KOPT-K1 (cell line): ENCODE measurements around the gene GLCCI1.

Experiments
- H3K27ac ChIP-seq: fragments of 200-600 bp; sonication (generic); 2 replicates; pipeline ENCODE4 v1.5.1; 2016; ENCODE audit warnings: antibody characterized with exemption, mild to moderate bottlenecking, low read depth, low read length; ENCODE audit not compliant: poor library complexity, severe bottlenecking
- H3K36me3 ChIP-seq: fragments of 200-600 bp; sonication (generic); 2 replicates; pipeline ENCODE4 v1.5.1; 2017; ENCODE audit warnings: antibody characterized with exemption, mild to moderate bottlenecking, low read length, moderate library complexity; ENCODE audit not compliant: insufficient read depth
- H3K9me3 ChIP-seq: fragments of 200-600 bp; sonication (generic); 2 replicates; pipeline ENCODE4 v1.5.1; 2017; ENCODE audit warnings: antibody characterized with exemption, low read length, mild to moderate bottlenecking; ENCODE audit not compliant: insufficient read depth, poor library complexity, severe bottlenecking

The GLCCI1 gene

DNA sequence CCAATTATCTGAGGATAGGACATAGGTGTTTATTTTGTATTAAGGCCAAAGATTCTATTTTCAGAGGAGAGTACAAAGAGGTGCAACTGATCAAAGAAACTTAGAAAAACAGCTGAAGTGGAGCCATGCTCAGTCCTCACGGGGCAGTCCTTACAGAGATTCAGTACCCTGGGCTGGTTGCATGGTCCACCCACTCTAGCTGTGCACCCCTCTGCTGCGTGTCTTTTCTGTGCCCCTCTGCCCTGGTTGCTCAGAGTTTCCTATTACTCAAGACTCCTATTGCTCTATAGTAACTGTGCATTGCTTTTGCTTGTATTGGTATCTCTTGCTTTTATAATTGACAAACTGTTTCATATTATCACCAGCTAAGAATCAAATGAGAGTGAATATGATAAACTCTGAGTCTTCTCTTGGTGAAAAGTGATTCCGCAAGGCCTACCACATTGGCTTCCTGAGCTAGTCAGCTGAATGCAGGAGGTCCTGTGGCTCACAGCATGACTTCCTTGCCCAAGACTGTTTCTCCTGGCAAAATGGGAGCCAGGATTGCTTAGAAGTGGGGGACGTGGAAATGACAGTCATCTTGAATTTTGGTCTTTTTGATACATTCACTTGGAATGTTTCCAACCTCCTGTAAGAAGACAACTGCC is 137.0 kb downstream of the GLCCI1 start:
- Histone ChIP-seq H3K9me3 (peaks cover 9% of the 10 kb centered on the region), H3K36me3 (no peaks in the 10 kb centered on the region), H3K27ac (no peak overlapping the region)

DNA sequence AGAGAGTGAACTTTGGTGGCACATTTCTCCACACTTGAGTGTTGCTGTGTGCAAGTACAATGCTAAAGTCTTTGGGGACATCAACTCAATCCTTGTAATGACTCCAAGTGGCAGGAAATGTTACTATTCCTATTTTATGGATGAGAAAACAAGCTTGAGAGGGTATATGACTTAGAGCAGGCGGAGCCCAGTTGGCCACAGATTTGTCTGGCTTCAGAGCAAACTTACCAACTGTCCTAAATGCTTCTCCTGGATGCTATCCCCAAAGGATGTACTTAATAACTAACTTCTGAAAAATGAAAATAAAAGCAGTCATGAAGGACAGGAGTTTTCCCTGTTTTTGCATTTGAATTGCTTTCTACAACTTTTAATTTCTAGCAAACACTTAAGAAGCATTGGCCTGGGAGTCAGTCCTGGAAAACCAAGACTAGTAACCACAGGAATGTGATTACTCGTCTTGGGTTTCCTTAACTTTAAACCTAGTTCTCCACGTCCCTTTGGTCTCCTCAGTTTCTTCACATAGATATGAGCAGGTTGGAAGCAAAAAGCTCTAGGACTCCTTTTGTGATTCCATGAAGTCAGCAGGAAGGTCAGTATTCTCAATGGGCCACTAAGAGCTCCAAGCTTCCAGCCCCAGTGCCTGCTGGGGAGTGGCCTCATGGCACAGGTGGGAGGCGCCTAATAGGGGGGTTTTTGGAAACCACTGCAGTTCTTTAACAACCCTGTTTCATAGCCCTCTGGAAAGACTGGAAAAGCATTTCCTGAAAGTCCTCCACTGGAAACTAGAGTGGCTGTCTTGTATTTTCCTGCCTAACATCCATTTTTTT is 140.8 kb downstream of the GLCCI1 start:
- no peaks in the 10 kb centered on the region for H3K36me3 ChIP-seq
- no peak overlapping the region for H3K27ac ChIP-seq
- peaks cover 25% of the 10 kb centered on the region for H3K9me3 ChIP-seq

DNA sequence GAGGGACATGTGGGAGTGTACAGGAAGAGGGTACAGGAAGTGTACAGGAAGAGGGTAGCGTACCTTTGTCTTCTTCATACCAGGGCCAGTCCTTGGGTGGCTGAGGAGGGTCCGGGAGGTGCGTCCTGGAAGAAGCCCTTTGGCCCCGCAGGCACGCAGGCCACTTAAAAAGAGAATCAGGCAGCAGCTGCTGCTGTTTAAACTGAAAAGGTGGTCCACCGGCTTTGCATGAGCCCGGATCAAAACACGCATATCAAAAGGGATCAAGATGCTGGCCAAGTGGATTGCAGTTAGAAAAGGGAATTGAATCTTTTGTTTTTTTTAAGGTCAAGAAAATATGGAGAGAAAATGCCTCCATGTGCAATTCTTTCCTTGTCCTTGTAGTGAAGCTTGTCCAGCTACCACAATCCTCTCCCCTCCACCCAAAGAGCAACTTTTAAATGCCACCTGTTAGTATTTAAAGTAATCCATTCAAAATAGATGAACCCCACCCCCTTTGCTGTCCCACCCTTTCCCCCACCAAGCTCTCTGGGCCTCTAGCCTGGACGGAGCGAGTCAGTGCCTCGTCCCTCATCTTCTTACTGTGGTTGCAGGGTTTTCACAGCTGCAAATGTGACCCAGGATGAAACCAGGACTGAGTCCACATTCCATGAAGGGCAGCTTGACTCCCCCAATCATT is 142.8 kb downstream of the GLCCI1 start:
- Histone ChIP-seq H3K27ac (no peak overlapping the region), H3K9me3 (peaks cover 30% of the 10 kb centered on the region), H3K36me3 (no peaks in the 10 kb centered on the region)

DNA sequence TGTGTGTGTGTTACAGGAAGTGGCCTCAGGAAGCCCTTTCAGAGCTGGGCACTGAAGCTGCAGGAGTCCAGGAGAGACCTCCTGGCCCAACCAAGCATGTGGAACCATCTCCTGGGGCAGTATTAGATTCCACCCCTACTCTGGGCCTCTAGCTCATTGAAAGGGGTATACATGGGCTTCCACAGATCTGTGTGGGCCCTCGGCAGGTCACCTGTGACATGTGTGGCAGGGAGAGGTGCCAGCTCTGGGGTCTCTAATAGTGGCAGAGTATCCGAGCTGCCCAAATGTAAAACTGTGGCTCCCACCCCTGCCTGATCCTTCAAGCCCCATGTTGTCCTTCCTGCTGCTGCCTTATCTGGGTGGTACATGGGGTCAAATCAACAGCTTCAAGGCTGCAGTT is 144.1 kb downstream of the GLCCI1 start:
- Histone ChIP-seq H3K27ac (no peak overlapping the region), H3K9me3 (peaks cover 30% of the 10 kb centered on the region)

DNA sequence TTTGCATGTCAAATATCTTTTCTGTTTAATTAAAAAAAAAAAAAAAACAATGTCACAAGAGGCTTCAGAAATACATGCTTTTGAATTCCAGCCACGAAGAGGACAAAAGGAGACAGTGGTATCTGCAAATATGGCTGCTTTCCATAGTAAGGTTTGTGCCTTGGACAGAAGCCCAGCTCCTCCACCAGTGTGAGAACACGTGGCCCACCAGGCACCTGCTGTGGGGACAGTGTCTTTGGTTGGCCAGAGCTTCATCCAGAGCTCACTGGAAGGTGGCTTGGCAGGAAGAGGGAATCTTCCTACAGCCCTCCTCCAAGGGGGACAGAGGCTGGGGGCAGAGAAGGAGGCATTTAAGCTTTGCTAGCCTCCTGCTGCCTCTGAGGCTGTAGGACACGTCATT is 144.6 kb downstream of the GLCCI1 start:
- peaks cover 30% of the 10 kb centered on the region for H3K9me3 ChIP-seq
- no peak overlapping the region for H3K27ac ChIP-seq
- H3K36me3 ChIP-seq, result no peaks in the 10 kb centered on the region

More for the DNA sequence above, 144.1 kb downstream of the GLCCI1 start:
- H3K36me3 ChIP-seq, result no peaks in the 10 kb centered on the region

DNA sequence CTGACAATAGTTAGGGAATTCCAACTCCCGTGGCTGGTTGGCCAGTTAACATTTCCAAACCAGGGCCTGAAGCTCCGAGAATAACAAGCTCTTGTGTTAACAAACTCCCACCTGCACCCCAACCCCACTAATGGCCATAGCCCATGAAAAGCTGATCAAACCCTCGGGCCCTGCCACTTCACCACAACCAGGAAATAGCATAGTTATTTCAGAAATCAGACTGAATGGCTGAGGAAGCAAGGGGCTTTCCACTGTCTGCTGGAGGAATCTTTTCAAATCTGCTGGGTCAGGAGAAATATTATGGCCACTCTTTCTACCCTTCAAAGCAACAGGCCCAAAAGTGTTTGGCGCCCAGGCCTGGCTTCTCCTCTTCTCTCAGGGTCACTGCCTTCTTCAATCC is 145.6 kb downstream of the GLCCI1 start:
- no peaks in the 10 kb centered on the region for H3K36me3 ChIP-seq
- no peak overlapping the region for H3K27ac ChIP-seq
- H3K9me3 ChIP-seq, result peaks cover 30% of the 10 kb centered on the region

DNA sequence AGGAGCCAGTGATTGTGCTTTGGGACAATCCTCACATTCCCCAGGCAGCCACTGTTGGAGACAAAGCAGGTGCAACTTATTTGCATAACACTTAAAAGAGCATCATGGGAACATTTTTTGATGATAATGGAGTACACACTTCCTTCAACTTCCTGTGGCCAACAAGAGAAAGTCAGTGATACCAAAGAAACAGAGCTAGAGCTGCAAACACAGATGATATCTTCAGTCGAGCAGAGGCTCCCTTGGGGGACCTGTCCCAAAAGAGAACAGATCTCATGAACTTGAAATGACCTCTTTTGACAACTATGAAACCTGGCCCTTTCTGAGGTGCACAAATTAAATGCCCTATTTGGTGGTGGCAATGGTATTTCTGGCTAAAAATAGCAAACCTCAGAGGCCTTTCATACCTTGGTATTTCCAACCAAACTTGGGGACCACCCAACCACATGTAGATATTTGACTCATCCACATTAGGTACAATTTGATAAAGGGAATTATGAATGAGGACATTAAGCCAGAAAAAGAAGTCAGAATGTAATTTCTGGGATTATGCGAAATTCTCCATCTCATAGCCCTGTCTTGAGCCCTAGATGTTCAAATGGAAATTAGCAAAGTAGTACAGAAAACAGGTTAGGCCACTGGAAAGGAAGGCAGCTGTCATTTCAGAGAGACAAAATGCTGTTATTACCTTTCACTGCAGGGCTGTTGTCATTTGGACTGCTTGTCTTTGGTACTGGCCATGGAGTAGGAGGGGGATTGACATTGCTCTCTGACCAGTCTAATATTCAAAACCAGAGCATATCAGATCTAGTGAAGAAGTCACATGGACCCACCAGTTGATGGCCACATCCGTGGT is 147.2 kb downstream of the GLCCI1 start:
- Histone ChIP-seq H3K36me3 (no peaks in the 10 kb centered on the region), H3K27ac (peak overlapping the region; percentile 44), H3K9me3 (peaks cover 30% of the 10 kb centered on the region)

GRCh38 chr7:8117195-8117594 is 148.6 kb downstream of the GLCCI1 start:
- H3K27ac ChIP-seq, result no peak overlapping the region
- H3K9me3 ChIP-seq, result peaks cover 25% of the 10 kb centered on the region
- H3K36me3 ChIP-seq, result no peaks in the 10 kb centered on the region

DNA sequence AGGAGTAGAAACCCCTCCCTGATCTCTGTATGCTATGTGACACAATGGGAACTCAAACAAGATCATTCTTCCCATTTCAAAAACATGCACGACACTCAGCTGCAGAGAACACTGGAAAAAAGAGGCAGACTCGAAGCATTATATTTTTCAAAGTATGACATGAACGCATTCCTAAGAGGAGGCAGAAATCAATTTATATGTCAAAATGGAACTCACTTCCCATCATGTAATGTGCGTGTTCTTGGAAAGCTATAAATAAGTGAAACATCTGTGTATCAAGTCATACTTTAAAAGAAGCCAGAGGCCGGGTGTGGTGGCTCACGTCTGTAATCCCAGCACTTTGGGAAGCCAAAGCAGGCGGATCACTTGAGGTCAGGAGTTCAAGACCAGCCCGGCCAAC is 150.7 kb downstream of the GLCCI1 start:
- no peaks in the 10 kb centered on the region for H3K36me3 ChIP-seq
- peaks cover 7% of the 10 kb centered on the region for H3K9me3 ChIP-seq
- H3K27ac ChIP-seq, result no peak overlapping the region

GRCh38 chr7:8120390-8121058 is 151.9 kb downstream of the GLCCI1 start:
- Histone ChIP-seq H3K36me3 (no peaks in the 10 kb centered on the region), H3K27ac (no peak overlapping the region), H3K9me3 (no peaks in the 10 kb centered on the region)

DNA sequence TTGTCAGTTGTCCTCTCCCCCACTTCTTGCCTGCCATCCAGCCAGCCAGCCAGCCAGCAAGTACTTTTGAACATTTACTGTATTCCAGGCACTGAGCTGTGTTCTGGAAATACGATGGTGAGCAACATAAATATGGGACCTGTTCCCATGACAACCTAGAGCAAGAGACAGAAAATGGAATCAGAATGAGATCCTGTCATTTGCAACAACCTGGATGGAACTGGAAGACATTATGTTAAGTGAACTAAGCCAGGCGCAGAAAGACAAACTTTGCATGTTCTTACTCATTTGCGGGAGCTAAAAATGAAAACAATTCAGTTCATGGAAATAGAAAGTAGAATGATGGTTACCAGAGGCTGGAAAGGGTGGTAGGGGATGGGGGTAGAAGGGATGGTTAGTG is 152.6 kb downstream of the GLCCI1 start:
- no peaks in the 10 kb centered on the region for H3K9me3 ChIP-seq
- H3K36me3 ChIP-seq, result no peaks in the 10 kb centered on the region
- no peak overlapping the region for H3K27ac ChIP-seq

DNA sequence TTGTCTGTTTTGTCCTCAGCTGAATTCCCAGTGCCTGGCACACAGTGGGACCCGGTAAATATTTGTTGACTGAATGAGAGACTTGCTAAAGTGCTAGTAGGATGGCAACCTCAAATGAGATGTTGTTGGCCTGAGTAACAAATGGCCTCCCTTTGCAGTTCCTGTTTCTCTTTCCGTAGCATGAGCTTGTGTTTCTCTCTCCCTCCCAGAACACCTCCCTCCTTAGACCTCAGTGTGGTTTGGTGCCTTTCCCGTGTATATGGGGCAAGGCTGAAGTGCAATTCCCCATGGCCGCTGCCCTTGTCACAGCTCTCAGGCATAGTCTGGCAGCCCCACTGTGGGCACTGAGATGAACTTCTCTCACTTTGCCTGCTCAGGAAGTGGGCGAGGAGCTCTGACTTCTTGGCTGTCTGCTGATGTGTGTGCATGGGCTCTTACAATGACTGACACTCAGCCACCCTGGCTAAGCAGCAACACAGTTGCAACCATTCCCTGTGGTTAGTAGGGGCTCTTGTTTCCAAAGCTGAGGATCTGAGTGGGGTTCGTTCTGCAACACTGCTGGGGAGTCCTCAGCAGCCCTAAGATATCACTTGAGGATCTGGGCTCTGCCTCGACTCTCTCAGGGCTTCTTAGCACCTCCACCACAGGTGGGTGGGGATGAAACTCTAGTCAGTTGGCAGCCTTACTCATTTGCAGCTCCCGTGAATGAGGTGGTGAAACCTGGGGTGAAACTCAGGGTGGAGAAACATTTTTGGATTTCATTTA is 157.3 kb downstream of the GLCCI1 start:
- Histone ChIP-seq H3K9me3 (no peaks in the 10 kb centered on the region), H3K36me3 (no peaks in the 10 kb centered on the region), H3K27ac (peak overlapping the region; percentile 83)

- no peaks in the 10 kb centered on the region for H3K36me3 ChIP-seq
- H3K27ac ChIP-seq, result peak overlapping the region; percentile 83
- H3K9me3 ChIP-seq, result no peaks in the 10 kb centered on the region
These were observed 158.1 kb downstream of the GLCCI1 start for GRCh38 chr7:8126601-8127167.
